ENCODE data around the gene CXCL11.
A peak's percentile ranks its signal among the peaks of the same experiment; 100 is the strongest.

The CXCL11 gene

GRCh38 chr4:76022031-76022430 lies 13.8 kb downstream of the CXCL11 start:
- no peak for TF ChIP-seq CTCF (conservative IDR thresholded peaks at IDR 0.05; ENCODE audit: control insufficient read depth, insufficient read depth, low read depth, low read length)
- DNase-seq (ENCODE audit: low read depth) = no peak
- no peak overlapping the region for H3K4me3 ChIP-seq (ENCODE audit: control insufficient read depth, low read depth, low read length)

- TF ChIP-seq CTCF (conservative IDR thresholded peaks at IDR 0.05; ENCODE audit: control insufficient read depth, insufficient read depth, low read depth, low read length) = no peak
- DNase-seq (ENCODE audit: low read depth) = no peak
- no peak overlapping the region for H3K4me3 ChIP-seq (ENCODE audit: control insufficient read depth, low read depth, low read length)
Measured at GRCh38 chr4:76017056-76017686, 18.7 kb downstream of the CXCL11 start.

GRCh38 chr4:76016393-76016792 lies 19.5 kb downstream of the CXCL11 start:
- no peak overlapping the region for H3K4me3 ChIP-seq (ENCODE audit: control insufficient read depth, low read depth, low read length)
- TF ChIP-seq CTCF (conservative IDR thresholded peaks at IDR 0.05; ENCODE audit: control insufficient read depth, insufficient read depth, low read depth, low read length) = no peak
- DNase-seq (ENCODE audit: low read depth) = no peak

- no peak for DNase-seq (ENCODE audit: low read depth)
- no peak overlapping the region for H3K4me3 ChIP-seq (ENCODE audit: control insufficient read depth, low read depth, low read length)
- no peak for TF ChIP-seq CTCF (conservative IDR thresholded peaks at IDR 0.05; ENCODE audit: control insufficient read depth, insufficient read depth, low read depth, low read length)
Measured at GRCh38 chr4:76013540-76013939, 22.3 kb downstream of the CXCL11 start.

GRCh38 chr4:76012388-76012801 lies 23.5 kb downstream of the CXCL11 start:
- DNase-seq (ENCODE audit: low read depth) = peak; percentile 29
- H3K4me3 ChIP-seq (ENCODE audit: control insufficient read depth, low read depth, low read length) = no peak overlapping the region
- TF ChIP-seq CTCF (conservative IDR thresholded peaks at IDR 0.05; ENCODE audit: control insufficient read depth, insufficient read depth, low read depth, low read length) = no peak

- no peak overlapping the region for H3K4me3 ChIP-seq (ENCODE audit: control insufficient read depth, low read depth, low read length)
Measured at GRCh38 chr4:76011700-76012387, 24.0 kb downstream of the CXCL11 start.

More at GRCh38 chr4:76011700-76012387, 24.0 kb downstream of the CXCL11 start:
- DNase-seq (ENCODE audit: low read depth) = peak; percentile 86
- no peak for TF ChIP-seq CTCF (conservative IDR thresholded peaks at IDR 0.05; ENCODE audit: control insufficient read depth, insufficient read depth, low read depth, low read length)

Measured in fibroblast of mammary gland (primary cell).